Coronary artery (tissue), 2 donors: ENCODE data around the gene SMIM1.
"Not testable (repeated sequence)": the region's sequence is repeated elsewhere in the genome, so short reads cannot be mapped to it uniquely, and the experiment has no call there.

Source experiments
- DNase-seq: peaks from one replicate; pipeline ENCODE4 v3.0.0-alpha.2; 2017; ENCODE audit warnings: low spot score
- H3K27ac ChIP-seq, 2 donors: fragments of 200-600 bp; sonication (generic); one replicate each; pipeline ENCODE4 v1.5.1; 2016 to 2019
- H3K4me3 ChIP-seq: fragments of 200-600 bp; sonication (generic); 2 replicates; pipeline ENCODE4 v1.5.1; 2016; ENCODE audit warnings: mild to moderate bottlenecking, moderate library complexity
- CTCF ChIP-seq: fragments of 200-600 bp; sonication (generic); IDR thresholded peaks from one replicate; pipeline ENCODE4 v1.5.1; 2019; ENCODE audit warnings: antibody characterized with exemption

SMIM1 gene

GRCh38 chr1:3807769-3808168 is 35.2 kb downstream of the SMIM1 start:
- TF ChIP-seq CTCF = no peak
- DNase-seq = no peak
- no peak overlapping the region for H3K27ac ChIP-seq

GRCh38 chr1:3809680-3810079 is 37.1 kb downstream of the SMIM1 start:
- TF ChIP-seq CTCF = no peak
- no peak for DNase-seq
- Histone ChIP-seq H3K27ac (no peak overlapping the region), H3K4me3 (no peak overlapping the region)

More at GRCh38 chr1:3807769-3808168, 35.2 kb downstream of the SMIM1 start:
- no peak overlapping the region for H3K4me3 ChIP-seq

GRCh38 chr1:3810149-3810761 is 37.7 kb downstream of the SMIM1 start:
- not testable (repeated sequence) for DNase-seq, H3K27ac ChIP-seq, H3K4me3 ChIP-seq

- TF ChIP-seq CTCF = no peak
- DNase-seq = no peak
- H3K27ac ChIP-seq = no peak overlapping the region
- no peak overlapping the region for H3K4me3 ChIP-seq
These were observed 39.0 kb downstream of the SMIM1 start for GRCh38 chr1:3811595-3811911.

GRCh38 chr1:3814065-3814464 is 41.5 kb downstream of the SMIM1 start:
- Histone ChIP-seq H3K4me3 (no peak overlapping the region), H3K27ac (no peak overlapping the region)
- no peak for TF ChIP-seq CTCF
- no peak for DNase-seq

GRCh38 chr1:3814771-3815561 is 42.4 kb downstream of the SMIM1 start:
- no peak for DNase-seq
- no peak overlapping the region for H3K4me3 ChIP-seq
- TF ChIP-seq CTCF = no peak
- H3K27ac ChIP-seq = no peak overlapping the region

- TF ChIP-seq CTCF = no peak
- DNase-seq = no peak
These were observed 44.0 kb downstream of the SMIM1 start for GRCh38 chr1:3816331-3817137.

More at GRCh38 chr1:3816331-3817137, 44.0 kb downstream of the SMIM1 start:
- no peak overlapping the region for H3K27ac ChIP-seq
- no peak overlapping the region for H3K4me3 ChIP-seq
